Stimulated activated CD4-positive, alpha-beta T cell treated with anti-CD3 and anti-CD28 coated beads, Interleukin-4, amount 100 ng/mL, for 1 hour (primary cell): ENCODE measurements around the gene APLN.
A peak's percentile ranks its signal among the peaks of the same experiment; 100 is the strongest.

Source experiments
- DNase-seq: peaks from one replicate; pipeline ENCODE4 v3.0.0-alpha.2; 2020

Gene APLN

DNA sequence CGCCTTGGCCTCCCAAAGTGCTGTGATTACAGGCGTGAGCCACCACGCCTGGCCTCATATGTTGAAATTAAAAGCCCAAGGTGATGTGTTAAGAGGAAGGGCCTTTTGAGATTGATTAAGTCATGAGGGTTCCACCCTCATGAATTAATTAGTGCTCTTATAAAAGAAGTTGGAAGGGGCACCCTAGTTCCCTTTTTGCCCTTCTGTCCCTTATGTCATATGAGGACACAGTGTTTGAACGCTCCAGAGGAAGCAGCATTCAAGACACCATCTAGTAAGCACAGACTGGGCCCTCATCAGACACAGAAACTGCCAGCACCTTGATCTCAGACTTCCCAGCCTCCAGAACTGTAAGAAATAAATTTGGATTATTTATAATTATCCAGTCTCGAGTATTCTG, 5.1 kb upstream of the APLN start:
- DNase-seq, result no peak

DNA sequence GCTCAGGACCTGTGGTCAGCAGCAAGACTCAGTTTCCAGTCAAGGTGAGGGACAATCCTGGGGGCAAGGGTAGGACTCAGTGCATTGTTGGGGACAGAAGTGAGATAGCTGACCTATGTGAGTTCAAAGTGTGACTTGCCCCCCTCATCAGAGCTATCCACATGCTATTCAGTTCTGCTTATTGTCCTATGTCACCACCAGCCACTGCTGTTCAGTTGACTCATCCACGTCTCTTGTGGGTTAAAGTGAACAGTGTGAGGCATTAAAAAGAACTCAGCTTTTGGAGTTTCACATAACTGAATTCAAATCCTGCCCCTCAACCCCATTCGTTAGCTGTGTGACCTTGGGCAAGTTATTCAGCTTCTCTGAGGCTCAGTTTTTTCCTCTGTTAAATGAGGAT, 4.4 kb upstream of the APLN start:
- no peak for DNase-seq

DNA sequence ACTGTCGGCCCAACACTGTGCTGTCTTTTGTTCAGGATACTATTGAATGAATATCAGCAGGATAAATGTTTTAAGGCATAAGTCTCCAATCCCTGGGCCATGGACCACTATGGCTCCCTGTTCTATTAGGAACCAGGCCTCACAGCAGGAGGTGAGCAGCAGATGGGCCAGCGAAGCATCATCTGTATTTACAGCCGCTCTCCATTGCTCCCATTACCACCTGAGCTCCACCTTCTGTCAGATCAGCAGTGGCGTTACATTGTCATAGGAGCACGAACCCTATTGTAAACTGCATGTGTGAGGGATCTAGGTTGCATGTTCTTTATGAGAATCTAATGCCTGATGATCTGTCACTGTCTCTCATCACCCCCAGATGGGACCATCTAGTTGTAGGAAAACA, 3.7 kb upstream of the APLN start:
- DNase-seq, result no peak

DNA sequence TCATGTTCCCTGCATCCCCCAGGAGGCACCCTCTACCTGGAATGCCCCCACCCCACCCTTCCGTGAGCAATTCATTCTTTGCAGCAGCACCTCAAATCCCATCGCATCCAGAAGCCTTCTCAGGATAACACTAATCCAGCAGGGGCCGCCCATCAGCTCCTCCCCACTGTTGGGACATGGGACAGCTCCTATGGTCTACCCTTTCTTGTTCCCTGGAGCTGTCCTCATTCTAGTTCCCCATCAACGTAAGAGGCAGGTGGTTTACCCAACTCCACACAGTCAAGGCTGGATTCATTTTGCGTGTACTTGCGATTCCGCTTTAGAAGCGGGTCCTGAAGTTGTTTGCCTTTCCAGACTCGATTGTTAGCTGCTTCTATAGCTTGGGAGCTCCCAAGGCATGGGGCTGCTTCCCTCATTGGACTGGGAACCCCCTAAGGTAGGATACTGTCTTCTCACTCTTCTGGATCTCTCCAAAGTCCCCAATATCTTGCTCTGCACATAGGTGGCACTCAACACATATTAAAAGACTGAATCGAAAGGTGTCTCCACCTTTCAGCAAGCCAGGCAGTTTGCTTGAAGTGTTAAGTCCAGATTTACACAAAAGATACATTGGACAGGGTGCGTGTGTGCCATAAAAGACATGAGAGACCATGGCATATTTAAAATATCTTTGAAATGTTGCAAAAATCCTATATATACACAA, 942 bp upstream of the APLN start:
- DNase-seq, result no peak

DNA sequence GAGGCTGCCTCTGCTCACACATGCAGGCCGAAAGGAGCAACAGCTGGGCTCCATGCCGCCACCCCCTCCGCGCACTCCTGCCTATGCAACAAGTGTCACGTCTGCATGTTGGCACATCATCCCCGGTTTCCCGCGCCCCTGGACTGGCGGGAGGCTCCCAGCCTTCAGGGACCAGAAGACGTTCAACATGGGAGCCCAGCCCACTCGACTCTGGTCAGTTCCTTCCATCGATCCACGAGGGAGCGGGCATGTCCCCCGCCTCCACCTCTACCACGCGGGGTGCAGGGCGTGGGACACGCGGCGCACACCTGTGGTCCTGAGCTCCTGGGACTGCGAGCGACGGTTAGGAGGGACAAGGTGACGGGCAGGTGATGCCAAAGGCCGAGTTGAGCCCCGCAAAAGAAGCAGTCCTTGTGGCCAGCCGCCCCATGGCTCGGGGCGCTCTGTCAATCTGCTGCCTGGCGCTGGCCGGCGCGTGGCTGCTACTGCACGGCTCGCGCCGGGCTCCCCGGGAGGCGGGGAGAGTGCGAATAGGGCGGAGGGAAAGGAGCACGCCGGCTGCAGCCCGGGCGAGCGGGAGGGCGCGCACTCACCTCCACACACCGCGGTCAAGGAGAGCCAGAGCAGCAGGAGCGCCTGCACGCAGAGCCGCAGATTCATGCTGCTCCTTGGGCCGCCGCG, 645 bp downstream of the APLN start:
- DNase-seq, result peak; percentile 26

DNA sequence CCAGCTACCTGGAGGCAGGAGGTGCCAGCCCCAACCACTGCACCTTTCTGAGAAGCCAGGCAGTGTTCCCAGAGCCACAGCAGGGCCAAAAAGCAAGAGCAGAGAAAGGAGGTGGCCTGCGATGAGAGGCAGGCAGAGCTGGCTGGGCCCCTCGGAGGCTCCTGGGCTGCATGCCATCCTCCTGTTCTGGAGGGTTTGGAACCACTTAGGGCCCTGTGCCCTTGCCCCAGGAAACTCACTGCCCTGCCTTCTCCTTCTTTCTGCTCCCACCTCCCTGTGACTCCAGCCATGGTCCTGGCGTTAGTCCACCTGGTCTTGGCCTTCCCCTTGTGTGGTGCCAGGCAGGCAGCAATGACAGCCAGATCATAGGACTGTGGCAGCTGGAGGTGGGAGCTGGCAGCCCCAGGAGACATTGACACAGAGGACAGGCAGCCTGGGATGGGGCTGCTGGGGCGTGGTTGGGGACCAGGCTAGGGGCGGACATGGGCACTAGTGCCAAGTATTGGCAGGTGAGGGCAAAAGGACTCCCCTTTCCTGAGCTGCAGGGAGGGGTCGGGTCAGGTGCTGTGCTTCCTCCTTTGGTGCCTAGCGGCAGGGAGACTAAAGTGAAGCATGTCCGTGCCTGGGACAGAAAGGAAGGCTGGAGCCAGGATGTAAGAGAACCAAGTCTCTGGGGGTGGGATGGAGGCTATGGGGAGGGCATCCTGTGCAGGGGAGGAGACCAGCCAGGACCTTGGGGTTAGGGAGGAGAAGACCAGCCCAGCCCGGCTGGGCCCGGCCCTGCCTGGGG, 1.4 kb downstream of the APLN start:
- DNase-seq, result no peak

DNA sequence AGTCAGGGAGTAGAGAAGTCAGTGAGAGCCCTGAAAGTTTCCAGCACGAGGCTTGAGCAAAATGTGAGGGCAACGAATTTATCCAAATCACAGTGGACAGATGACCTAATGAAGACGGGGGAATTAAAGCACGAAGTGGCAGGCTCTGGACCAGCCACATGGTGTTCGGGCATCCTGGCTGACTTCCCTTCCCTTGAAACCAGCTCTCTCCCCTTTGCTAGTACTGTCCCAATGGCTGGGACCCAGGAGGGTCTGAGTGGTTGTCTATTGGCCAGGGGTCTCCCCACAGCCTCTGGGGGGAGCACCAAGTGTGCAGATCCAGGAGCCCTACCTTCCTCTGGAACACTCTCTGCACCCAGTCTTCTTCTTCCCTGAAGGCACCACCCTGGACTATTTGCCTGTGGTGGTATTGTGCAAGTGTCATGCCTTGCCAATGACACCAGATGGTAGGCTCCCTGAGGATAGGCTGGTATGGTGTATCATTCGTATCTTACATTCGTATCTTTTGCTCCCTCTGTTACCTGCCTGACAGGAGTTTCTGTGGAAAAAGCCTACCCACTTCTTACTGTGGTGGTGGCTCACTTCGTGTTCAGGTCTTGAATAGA, 2.1 kb downstream of the APLN start:
- no peak for DNase-seq

DNA sequence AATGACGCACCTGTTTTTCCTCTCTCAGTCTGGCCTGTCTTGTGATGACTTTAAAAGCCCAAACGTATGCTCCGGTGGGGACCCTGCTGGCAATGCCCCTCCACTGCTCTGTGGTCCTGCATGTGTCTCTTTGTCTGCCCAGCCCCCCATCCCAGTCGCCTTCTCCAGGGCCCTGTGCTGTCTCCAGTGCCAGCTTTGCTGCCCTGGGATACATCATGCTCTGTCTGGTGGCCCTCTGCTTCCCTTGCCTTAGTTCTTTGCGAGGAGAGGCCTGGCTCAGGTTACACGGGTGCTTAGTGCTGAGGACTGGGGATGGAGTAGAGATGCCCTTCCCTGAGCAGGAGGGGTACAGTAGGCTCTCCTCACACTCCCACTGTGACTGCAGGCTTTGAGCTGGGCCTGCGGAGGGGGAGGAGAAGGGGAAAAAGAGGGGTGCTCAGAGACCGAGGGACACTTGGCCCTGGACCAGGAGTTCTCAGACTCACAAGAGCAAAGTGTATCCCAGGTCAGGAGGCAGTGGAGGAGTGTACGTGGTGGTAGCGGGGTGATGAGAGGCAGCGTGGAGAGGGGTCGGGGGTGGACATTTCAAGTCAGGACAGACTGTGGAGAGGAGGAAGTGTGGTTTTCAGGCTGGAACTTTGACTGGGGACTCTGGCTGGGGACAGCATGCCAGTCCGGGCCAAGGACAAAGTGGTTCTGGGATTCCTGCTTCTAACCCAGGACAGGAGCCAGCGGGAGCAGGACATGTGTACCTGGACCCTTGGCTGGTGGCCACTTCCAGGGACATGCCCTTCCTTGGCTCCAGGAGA, 2.8 kb downstream of the APLN start:
- DNase-seq, result no peak

DNA sequence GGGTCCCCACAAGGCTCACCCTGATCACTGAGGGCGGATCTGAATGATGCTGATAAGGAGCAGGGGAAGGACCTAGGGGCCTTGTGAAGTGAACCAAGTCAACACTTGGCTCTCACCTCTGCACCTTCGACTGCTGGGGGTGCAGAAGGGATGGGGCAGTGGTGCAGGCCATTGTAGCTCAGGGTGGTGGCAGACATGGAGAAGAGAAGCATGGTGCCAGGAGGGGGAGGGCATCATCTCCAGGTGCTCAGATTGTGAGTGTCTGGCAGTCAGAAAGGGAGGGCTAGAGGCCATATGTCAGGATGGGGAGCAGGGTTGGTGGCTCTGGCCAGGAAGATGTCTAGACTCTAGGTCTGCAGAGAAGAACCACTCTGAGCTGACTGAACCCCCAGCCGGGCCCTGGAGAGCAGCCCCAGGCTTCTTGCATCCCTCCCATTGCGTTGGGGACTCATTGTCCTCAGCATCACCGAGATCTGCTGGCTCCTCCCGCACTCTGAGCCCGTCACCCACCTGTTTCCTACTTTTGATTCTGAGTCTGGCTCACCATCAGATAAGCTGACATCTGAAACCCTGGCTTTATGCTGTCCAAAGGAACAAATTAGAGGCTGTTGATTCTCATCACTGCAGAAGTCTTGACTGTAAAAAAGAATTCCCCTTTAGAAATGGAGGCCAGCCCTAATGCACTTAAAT, 3.8 kb downstream of the APLN start:
- DNase-seq, result no peak

DNA sequence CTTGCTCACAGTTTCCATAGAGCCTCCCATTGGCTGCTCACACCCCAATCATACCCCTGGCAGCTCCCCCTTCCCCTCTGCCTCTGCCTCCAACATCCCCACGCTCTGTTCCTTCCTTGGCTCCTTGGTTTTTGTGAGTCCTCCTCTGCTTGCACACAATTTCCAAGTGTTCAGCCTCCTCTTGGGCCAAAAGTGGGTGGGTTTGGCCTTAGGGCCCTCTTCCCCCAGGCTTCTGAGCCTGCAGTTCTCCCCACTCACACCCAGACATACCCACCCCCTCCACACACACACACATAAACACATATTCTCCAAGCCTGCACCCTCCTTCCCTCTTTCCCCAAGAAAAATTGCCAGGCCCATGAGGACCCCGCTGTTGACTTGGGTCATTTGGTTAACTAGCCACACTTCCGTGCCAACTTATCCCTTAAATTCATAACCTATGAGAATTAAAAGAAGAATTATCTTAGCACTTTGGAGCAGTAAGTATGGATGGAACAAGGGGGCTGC, 4.5 kb downstream of the APLN start:
- no peak for DNase-seq

DNA sequence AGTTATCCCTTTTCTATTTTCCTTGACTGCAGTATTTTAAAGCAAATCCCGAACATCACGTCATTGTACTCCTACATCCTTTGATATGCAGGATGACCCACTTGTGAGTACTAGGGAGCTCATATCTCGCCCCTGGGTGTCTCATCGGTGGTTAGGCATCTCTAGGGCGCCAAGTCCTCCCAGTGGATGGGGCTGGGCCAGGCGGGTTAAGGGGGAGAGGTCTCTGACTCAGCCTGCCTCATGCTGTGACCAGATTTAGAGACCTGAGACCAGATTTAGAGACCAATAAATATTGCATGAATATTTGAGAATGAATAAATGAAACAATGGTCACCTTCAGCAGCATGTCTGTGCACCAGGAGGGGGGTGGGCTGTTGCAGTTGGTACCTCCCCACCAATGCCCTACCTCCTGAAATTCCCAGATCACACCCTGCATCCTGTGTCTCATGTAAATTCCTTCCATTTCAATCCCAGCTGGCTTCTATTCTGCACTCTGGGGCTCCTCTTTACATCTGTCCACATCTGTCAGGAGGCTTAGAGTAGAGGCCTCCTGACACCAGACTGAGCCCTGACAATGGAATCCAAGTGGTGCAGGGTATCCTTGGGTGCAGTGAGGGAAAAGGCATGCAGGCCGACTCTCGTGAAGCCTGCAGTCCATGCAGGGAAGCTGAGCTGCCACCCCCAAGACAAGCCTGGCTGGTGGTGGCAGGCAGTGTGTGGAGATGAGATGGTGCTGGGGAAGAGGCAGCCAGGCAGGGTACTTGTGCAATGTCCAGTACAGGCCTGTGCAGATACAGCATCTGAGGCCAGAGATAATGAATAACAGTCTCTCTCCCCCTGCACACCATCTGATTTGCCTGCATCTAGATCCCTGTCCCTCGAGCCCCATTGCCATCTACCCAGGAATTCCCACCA, 5.2 kb downstream of the APLN start:
- no peak for DNase-seq

DNA sequence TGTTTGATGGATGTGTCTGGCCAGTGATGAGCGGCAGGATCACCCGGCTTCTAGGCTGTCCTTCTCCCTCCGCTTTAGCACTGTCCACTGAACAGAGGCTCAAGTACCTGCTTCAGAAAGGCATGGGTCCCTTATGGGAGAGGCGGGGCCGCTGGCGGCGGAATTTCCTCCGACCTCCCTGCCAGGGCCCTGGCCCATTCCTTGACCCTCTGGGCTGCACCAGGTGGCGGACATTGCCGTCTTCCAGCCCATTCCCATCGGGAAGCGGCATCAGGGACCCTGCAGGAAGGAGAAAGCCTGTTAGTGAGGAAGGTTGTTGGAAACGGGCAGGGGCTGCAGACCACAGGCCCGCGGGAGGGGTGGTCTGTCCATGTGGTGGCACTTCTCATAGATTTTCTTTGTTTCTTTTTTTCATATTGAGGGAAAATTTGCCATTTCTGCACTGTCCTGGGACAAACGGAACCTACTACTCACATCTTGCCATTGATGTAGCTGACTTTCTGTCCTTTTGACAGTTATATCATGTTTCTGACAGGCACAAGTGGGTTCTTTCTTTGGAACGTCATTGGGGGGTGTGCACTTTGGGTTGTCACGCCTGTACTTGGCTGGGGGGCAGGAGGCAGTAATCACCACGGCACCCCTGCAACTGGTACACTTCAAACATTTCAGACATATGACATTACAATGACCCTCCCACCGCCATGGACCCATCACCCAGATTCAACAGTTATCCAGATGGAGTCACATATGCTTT, 6.1 kb downstream of the APLN start:
- DNase-seq, result no peak

DNA sequence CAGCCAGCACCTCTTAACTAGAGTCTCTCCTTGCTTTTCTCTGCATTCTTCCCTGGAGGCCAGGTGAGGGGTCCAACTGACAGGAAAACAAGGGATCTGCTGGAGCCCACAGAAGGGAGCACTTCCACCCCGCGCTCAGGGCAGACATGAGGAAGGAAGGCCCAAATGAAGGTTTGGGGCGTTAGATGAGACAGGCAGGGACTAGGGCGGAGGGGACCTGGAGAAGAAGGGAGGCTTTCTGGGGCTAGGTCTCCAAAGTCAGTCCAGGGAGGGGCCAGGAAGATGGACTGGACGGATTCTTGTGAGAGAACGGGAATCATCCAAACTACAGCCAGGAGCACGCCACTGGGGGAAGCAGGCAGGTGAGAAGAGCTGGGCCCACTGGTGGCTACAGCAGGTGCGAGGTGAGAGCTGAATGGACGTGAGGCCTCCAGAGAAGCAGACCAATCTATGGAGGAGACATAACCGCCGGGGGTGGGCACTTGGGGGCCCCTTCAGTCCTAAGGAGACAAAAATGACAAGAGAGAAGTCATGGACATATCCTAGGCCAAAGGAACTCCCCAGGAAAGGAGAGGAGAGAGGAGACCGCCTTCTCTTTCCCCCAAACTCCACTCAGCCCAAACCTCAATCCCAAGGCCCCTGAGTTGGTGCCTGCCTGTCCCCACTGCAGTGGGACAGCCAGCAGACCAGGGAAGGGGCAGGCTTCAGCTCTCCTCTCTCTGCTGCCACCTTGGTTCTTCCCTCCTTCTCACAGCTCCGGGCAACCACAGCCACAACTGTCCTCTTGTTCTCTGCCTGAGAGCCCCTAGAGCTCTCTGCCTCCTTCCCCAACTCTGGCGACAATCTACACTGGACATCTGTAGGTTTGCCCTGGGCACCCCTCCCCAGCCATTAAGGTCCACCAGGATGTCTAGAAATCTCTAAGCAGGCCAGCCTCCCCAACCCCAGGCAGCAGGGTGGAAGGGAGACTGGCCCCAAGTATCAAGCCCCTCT, 7.0 kb downstream of the APLN start:
- no peak for DNase-seq

DNA sequence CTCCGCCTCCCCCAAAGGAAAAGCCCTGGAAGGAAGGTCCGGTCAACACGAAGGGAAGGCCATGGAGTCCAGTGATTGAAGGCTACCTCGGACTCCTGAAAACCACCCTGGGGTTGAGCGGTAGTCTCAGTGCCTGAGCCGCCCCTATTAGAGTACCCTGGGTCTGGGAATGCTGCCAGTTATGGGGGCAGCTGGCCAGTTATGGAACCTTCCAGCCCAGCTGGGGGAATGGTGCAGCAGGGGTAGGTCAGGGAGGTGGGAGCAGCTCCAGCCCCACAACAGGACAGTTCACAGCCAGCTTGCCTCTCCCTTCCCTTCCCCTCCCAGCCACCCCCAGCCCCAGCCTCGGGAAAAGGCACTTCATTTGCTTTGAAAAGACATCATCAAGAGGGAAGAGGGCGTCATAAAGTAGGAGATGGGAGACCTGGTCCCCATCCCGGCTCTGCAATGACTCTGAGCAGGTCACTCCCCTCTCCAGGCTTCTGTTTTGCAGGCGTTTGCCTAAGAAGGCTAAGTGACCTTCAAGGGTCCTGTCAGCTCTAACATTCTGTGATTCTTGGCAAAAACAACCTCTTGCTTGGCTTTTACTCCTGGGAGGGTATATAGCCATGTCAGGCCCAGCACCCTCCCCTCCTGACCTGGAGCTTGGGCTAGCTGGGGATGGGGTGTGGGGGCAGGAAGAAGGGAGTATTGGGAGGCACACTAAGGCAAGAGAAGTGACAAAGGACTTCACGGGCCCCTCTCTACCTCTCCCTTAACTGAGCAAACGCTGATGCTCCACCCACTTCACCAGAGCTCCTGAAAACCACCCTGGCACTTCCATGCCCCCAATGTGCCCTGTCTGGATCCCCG, 8.0 kb downstream of the APLN start:
- DNase-seq, result no peak

DNA sequence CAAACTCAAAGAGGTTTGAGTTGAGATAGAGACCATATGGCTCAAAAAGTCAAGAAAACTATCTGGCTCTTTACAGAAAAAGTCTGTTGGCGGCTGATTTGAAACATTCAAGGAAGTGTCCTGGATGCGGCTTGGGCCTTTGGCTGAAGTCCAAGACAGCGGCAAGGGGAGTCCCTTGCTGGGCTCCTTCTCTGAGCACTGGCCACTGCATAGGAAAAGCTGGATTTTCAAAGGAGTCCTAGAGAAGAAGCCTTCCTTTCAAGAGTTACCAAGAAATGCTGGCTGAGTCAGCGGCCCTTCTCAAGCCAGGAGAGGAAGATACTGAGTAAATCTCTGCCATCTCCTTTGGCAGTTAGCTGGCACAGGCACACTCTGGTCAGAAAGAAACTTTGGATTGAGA, 12.1 kb downstream of the APLN start:
- no peak for DNase-seq

DNA sequence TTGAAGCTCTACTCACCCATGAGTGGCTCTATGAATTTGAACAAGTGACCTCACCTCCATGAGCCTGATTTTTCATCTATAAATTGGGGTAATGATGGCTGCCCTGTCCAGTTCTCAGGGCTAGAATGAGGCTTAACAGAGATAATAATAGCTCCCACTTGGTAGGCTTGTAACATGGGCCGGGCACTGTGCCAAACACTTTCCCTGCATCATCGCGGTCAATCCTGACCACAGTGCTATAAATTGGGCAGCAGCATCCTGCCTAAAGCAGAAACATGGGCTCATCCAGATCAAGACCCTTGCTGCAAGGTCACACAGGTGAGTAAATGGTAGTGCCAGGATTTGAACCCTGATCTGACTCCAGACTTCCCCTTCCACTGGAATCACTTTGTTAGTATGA, 12.8 kb downstream of the APLN start:
- DNase-seq, result no peak

DNA sequence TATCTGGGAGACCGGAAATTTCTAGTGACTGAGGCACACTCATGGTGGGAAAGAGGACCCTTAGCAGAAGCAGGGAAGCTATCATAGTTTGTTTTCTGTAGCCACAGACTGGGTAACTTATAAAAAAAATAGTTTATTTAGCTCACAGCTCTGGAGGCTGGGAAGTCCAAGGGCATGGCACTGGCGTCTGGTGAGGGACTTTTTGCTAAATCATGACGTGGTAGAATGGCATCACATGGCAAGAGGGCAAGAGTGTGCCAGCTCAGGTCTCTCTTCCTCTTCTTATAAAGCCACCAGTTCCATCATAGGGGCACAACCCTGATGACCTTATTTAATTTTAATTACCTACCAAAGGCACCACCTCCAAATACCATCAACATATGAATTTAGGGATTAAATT, 13.3 kb downstream of the APLN start:
- no peak for DNase-seq

DNA sequence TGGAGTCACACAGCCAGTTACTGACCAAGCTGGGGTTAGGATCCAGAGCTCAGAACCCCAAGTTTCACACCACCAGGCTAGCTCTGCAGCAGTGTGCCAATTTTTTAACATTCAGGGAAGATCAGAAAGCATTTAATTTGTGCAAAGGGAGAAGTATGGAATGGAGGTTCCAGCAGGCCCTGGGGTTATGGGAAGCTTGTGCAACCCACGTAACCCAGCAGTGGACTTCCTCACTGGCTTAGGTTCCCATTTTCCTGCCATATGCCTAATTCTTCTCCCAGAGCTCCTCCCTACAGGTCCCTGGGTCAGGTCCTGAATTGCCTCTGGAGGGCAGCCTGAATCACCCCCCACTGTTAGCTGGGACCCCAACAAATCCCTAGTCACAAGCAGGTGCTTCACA, 14.0 kb downstream of the APLN start:
- no peak for DNase-seq
